Testis (tissue), 3 donors: ENCODE measurements around the gene ACACA. TPM values are rescaled to one million over a fixed set of nuclear protein-coding genes. Genes with fewer than 3 reads are reported as not detected.

Source experiments
- DNase-seq: peaks from one replicate; pipeline ENCODE4 v3.0.0-alpha.2; 2019
- H3K27ac ChIP-seq, 2 donors: fragments of 200-600 bp; sonication (generic); one replicate each; pipeline ENCODE4 v1.5.1; 2019
- H3K27me3 ChIP-seq: fragments of 200-600 bp; sonication (generic); one replicate; pipeline ENCODE4 v1.5.1; 2019
- H3K36me3 ChIP-seq: fragments of 200-600 bp; sonication (generic); one replicate; pipeline ENCODE4 v1.5.1; 2017; ENCODE audit warnings: low read depth; ENCODE audit errors: missing control alignments
- H3K4me1 ChIP-seq: fragments of 200-600 bp; sonication (generic); one replicate; pipeline ENCODE4 v1.5.1; 2019
- H3K4me3 ChIP-seq, 2 donors: fragments of 200-600 bp; sonication (generic); one replicate each; pipeline ENCODE4 v1.5.1; 2017 to 2019
- H3K9me3 ChIP-seq: fragments of 200-600 bp; sonication (generic); one replicate; pipeline ENCODE4 v1.5.1; 2017
- CTCF ChIP-seq, 3 experiments: fragments of 450-650 bp in 2 of 3; fragments of 200-600 bp in 1 of 3; sonication (generic) in 1 of 3; IDR thresholded peaks; one replicate each; pipeline ENCODE4 v1.5.1; 2016 to 2019; ENCODE audit warnings: antibody characterized with exemption in 3 of 3, mild to moderate bottlenecking in 2 of 3, moderate library complexity in 1 of 3
- POLR2A ChIP-seq: fragments of 450-650 bp; IDR thresholded peaks from one replicate; pipeline ENCODE4 v1.6.1; 2017; ENCODE audit warnings: antibody characterized with exemption, mild to moderate bottlenecking, moderate library complexity
- WGBS, 2 donors: methylation state at CpG; one replicate each; pipeline ENCODE4 v1.1.5; 2018; 5-methylcytosine and 5-hydroxymethylcytosine counted together
- intact Hi-C: fragments of 100-400 bp; cut with DNase I; formaldehyde crosslinking; loops from one replicate; pipeline ENCODE4 v1.15.1; 2023; ENCODE audit warnings: low total_unique reads
- polyA plus RNA-seq: library from polyadenylated mRNA; stranded (reverse); fragments of 350-450 nt; fragmentation: Illumina TruSeq; extraction: RNeasy Lipid Tissue Mini Kit (QIAGEN cat#74804); gene quantifications from one replicate; pipeline ENCODE4 v1.2.3, GENCODE V29; 2014; ENCODE audit warnings: low read depth, low replicate concordance; ENCODE audit not compliant: insufficient read depth
- total RNA-seq, 2 donors: library from RNA; depleted of rRNA; stranded (reverse); fragments of >200 nt; gene quantifications; one replicate each; pipeline ENCODE4 v1.2.3, GENCODE V29; 2016

The ACACA gene
- total and polyA plus RNA-seq, 3 donors from 2014 or later, result 43.4 to 65.0 (median 56.0) TPM

GRCh38 chr17:37197336-37197735 is 209.3 kb downstream of the ACACA start:
- no peaks in the 10 kb centered on the region for H3K27me3 ChIP-seq
- DNase-seq, result no peak
- no peak overlapping the region for H3K27ac ChIP-seq
- intact Hi-C loops, result no loop called here
- 89 to 97% methylated on average over 2 of the region's 2 CpGs for WGBS, 2 donors
- TF ChIP-seq CTCF (IDR thresholded peaks at IDR 0.05), result no peak
- TF ChIP-seq POLR2A, result no peak
- no peaks in the 10 kb centered on the region for H3K9me3 ChIP-seq
- no peak overlapping the region for H3K4me3 ChIP-seq
- no peaks in the 10 kb centered on the region for H3K4me1 ChIP-seq
- H3K36me3 ChIP-seq, result no peaks in the 10 kb centered on the region

DNA sequence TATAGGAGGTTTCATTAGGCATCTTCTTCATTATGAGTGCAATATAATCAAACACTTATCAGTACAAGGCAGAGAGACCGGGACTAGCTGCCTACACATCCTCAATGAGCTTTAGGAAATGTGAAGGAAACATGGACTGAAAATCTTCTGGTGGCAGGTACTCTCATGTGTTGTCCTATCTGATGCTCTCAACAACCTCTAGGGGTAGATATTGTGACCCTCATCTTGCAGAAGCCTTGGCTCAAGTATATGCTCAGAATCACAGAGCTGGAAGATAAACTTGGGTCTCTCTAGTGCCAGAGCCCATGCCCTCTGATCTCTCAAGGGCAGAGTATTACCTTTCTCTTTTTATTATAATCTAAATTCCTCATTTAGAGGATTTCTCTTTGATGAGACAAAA is 212.4 kb downstream of the ACACA start:
- Histone ChIP-seq H3K4me1 (no peaks in the 10 kb centered on the region), H3K9me3 (no peaks in the 10 kb centered on the region), H3K36me3 (no peaks in the 10 kb centered on the region), H3K4me3 (no peak overlapping the region), H3K27me3 (no peaks in the 10 kb centered on the region), H3K27ac (no peak overlapping the region)
- DNase-seq, result no peak
- intact Hi-C loops, result no loop called here
- 78 to 93% methylated on average over 1 of the region's 1 CpG for WGBS, 2 donors
- no peak for TF ChIP-seq POLR2A
- no peak for TF ChIP-seq CTCF (IDR thresholded peaks at IDR 0.05)

DNA sequence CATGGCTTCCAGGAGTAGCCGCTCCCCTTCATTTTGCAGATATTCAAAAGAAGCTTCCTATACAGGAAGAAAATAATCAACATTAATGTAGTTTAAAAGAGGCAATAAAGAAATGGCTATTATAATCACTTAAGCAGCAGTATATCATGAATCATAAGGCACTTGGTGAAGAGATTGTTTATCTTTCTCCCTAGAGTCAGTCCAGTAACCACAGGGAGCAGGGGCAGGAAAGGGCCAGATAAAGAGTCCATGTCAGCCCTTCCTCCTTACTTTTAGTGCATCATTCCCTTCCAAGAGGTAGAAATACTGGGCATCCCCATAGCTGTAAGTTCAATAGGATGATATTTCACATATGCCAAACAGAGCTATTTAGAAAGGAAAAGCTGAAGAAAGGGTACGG is 215.4 kb downstream of the ACACA start:
- no peak overlapping the region for H3K27ac ChIP-seq
- TF ChIP-seq CTCF (IDR thresholded peaks at IDR 0.05) (no peak), POLR2A (no peak)
- no peaks in the 10 kb centered on the region for H3K36me3 ChIP-seq
- 97 to 98% methylated on average over 2 of the region's 2 CpGs for WGBS, 2 donors
- intact Hi-C loops, result no loop called here
- no peak for DNase-seq
- H3K4me1 ChIP-seq, result no peaks in the 10 kb centered on the region
- H3K27me3 ChIP-seq, result no peaks in the 10 kb centered on the region
- H3K9me3 ChIP-seq, result no peaks in the 10 kb centered on the region
- no peak overlapping the region for H3K4me3 ChIP-seq

DNA sequence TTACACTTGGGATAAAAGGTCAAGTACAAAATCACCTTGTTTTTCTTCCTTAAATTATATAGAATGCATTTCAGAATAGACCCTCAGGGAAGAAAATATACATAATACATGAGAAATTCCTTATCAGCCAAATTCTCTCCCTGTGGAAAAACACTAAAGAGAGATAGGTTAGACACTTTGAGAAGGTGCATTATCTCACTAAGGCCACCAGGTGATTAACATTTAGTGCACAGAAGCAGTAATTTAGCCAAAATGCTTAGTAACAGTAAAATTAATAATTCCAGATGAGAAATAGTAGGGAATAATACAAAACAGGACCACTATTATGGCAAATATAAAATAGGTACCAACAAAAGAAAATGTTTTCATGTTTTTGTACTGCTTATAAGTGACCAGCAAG is 216.1 kb downstream of the ACACA start:
- H3K9me3 ChIP-seq, result no peaks in the 10 kb centered on the region
- no peak for DNase-seq
- no peaks in the 10 kb centered on the region for H3K36me3 ChIP-seq
- intact Hi-C loops, result no loop called here
- no peak overlapping the region for H3K27ac ChIP-seq
- TF ChIP-seq CTCF (IDR thresholded peaks at IDR 0.05), result peak in 2 of 3 experiments; percentile 14 to 22
- no peak for TF ChIP-seq POLR2A
- H3K4me3 ChIP-seq, result no peak overlapping the region
- H3K4me1 ChIP-seq, result no peaks in the 10 kb centered on the region
- no peaks in the 10 kb centered on the region for H3K27me3 ChIP-seq

- Histone ChIP-seq H3K27ac (no peak overlapping the region), H3K36me3 (no peaks in the 10 kb centered on the region), H3K4me1 (no peaks in the 10 kb centered on the region), H3K27me3 (no peaks in the 10 kb centered on the region), H3K4me3 (no peak overlapping the region), H3K9me3 (no peaks in the 10 kb centered on the region)
- TF ChIP-seq POLR2A, result no peak
- TF ChIP-seq CTCF (IDR thresholded peaks at IDR 0.05), result no peak
- DNase-seq, result no peak
- 95% methylated on average over 11 of the region's 11 CpGs for WGBS, 2 donors
- intact Hi-C loops, result no loop called here
Observed at GRCh38 chr17:37188157-37188556, 218.5 kb downstream of the ACACA start.
